ENCODE data around the gene TKT.

DNA sequence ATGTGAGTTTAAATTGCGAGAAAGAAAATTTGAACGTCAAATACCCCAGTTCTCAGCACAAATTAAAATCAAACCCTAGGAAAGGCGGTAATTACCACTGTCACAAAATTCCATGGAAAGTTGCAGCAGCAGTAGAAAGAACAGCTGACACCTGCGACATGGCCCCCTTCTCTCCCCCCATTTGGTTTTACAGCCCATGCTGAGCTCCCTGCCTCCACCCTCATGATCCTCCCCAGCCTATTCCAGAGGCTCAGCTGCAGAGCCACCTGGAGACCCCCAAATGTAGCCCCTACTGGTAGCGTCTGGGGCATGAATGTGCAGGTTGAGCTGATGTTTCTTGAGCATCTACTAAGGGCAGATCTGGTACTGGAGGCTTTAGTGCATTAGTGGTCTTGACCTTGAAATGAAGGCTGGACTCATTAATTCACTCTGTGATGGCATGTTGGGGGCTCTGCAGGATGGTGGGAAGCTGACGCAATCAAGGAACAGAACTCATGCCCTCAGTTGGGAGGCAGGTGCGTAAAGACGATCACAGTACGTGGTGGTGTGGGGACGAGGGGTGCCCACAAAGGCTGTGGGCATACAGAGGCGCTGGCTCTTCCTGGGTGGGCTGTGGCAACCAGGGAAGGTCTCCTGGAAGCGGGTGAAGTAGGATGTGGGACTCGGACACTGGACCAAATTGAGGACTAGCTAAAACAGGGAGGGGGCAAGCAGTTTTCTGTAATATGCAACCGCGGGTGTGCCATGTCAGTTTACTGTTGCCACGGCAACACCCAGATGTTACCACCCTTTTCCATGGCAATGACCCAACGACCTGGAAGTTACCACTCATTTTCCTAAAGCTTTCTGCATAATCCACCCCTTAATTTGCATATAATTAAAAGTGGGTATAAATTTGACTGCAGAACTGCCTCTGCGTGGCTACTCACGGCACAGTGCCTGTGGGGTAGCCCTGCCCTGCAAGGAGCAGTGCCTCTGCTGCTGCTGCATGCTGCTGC is 55.0 kb downstream of the TKT start:
- TF ChIP-seq, protein P1, sequence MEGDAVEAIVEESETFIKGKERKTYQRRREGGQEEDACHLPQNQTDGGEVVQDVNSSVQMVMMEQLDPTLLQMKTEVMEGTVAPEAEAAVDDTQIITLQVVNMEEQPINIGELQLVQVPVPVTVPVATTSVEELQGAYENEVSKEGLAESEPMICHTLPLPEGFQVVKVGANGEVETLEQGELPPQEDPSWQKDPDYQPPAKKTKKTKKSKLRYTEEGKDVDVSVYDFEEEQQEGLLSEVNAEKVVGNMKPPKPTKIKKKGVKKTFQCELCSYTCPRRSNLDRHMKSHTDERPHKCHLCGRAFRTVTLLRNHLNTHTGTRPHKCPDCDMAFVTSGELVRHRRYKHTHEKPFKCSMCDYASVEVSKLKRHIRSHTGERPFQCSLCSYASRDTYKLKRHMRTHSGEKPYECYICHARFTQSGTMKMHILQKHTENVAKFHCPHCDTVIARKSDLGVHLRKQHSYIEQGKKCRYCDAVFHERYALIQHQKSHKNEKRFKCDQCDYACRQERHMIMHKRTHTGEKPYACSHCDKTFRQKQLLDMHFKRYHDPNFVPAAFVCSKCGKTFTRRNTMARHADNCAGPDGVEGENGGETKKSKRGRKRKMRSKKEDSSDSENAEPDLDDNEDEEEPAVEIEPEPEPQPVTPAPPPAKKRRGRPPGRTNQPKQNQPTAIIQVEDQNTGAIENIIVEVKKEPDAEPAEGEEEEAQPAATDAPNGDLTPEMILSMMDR (IDR thresholded peaks at IDR 0.05; ENCODE audit: poor library complexity, severe bottlenecking), result no peak
- no peak for TF ChIP-seq POLR2AphosphoS5 (IDR thresholded peaks at IDR 0.05)
- no peak for TF ChIP-seq RAD21 (conservative IDR thresholded peaks at IDR 0.05)
- TF ChIP-seq EP300 (conservative IDR thresholded peaks at IDR 0.05; ENCODE audit: poor library complexity, severe bottlenecking), result no peak
- TF ChIP-seq EZH2 (IDR thresholded peaks at IDR 0.05; ENCODE audit: borderline replicate concordance, insufficient read depth, low read length, poor library complexity, severe bottlenecking), result no peak
- TF ChIP-seq, protein P2, sequence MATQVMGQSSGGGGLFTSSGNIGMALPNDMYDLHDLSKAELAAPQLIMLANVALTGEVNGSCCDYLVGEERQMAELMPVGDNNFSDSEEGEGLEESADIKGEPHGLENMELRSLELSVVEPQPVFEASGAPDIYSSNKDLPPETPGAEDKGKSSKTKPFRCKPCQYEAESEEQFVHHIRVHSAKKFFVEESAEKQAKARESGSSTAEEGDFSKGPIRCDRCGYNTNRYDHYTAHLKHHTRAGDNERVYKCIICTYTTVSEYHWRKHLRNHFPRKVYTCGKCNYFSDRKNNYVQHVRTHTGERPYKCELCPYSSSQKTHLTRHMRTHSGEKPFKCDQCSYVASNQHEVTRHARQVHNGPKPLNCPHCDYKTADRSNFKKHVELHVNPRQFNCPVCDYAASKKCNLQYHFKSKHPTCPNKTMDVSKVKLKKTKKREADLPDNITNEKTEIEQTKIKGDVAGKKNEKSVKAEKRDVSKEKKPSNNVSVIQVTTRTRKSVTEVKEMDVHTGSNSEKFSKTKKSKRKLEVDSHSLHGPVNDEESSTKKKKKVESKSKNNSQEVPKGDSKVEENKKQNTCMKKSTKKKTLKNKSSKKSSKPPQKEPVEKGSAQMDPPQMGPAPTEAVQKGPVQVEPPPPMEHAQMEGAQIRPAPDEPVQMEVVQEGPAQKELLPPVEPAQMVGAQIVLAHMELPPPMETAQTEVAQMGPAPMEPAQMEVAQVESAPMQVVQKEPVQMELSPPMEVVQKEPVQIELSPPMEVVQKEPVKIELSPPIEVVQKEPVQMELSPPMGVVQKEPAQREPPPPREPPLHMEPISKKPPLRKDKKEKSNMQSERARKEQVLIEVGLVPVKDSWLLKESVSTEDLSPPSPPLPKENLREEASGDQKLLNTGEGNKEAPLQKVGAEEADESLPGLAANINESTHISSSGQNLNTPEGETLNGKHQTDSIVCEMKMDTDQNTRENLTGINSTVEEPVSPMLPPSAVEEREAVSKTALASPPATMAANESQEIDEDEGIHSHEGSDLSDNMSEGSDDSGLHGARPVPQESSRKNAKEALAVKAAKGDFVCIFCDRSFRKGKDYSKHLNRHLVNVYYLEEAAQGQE (IDR thresholded peaks at IDR 0.05; ENCODE audit: borderline replicate concordance), result no peak
- no peak for TF ChIP-seq TAF1 (IDR thresholded peaks at IDR 0.05; ENCODE audit: low read depth)

Data from neural cell (in vitro differentiated cells).